Femur (tissue), 1 donor: ENCODE data around the gene RHBDF2.

Experiments used
- DNase-seq: peaks from one replicate; pipeline ENCODE4 v3.0.0-alpha.2; 2017

Gene RHBDF2

DNA sequence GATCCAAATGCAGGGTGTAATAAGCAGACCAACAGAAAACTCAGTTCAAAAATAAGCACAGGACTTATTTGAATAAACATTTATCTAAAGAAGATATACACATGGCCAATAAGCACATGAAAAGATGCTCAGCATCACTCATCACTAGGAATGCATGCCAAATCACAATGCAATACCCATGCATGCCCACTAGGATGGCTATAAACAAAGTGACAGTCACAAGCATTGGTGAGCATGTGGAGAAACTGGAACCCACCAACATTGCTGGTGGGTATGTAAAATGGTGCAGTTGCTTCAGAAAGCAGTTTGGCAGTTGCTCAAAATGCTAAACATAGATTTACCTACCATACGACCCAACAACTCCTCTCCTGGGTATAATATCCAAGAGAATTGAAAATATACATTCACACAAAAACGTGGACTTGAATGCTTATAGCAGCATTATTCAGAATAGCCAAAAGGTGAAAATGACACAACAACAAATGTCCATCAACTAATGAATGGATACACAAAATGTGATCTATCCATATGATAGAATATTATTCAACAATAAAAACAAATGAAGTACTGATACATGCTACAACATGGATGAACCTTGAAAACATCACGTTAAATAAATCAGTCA lies 68.4 kb downstream of the RHBDF2 start:
- no peak for DNase-seq

- no peak for DNase-seq
Observed at GRCh38 chr17:76432004-76432403, 69.2 kb downstream of the RHBDF2 start.

DNA sequence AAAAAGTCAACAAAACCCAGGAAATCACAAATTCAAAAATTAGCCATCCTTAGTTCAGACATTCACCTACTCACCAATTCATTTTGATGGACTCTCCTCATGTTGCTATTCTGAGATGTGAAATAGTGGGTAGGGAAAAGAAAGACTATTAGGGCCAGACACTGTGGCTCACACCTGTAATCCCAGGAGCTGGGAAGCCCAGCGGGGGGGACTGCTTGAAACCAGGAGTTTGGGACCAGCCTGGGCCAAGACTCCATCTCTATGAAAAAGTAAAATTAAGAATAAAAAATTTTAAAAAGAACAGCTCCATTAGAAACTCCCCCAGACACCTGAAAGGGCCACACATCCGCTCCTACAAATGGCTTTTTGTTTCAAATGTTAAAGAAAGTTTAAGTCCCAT lies 69.7 kb downstream of the RHBDF2 start:
- DNase-seq, result no peak

DNA sequence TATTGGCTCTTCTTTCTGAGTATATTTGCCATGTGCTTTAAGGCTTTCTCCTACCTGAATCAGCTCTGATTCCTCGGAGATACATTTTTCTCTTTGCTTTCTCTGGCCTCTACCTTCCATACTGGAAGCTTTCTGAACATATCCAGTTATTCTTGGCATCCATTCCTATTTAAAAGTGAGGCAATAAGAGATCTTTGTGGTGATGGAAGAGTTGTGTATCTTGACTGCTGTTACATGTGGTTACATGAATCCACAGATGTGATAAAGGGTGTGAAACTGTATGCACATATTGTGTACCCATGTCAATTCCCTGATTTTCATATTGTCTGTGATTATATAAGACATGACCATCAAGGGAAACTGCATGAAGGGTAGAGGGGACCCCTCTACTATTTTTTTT lies 72.7 kb downstream of the RHBDF2 start:
- DNase-seq, result no peak

DNA sequence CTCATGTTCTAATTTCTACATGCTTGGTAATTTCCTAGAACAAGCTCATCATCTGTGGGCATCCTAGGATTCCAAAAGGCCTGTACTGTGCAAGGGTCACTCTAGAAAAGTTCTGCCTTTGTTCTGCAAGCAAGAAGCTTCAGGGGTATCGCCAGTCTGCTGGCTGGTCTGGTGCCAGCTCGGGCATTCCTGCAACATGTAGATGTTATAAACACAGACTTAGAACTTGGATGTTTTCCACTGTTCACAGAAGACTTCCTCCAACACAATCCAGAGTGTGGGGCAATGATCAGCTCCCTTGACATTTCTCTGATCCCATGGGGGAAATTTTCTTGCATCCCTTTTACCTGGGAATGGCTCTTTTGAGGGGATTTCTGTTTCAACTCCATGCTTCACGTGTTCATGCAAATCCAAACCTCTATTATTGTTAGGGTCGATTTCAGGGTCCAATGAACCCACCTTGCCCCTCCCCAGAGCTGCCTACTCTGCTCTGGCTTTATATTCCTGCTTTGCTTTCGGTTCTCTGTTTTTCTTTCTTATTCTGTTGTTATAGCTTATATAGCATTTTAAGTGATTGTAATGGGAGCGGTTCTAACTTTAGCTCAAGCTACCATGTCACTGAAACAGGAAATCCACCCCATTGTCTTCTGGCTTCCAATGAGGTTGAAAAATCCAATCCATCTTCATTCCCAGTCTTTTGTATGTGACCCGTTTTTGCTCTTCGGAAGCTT lies 73.6 kb downstream of the RHBDF2 start:
- no peak for DNase-seq

DNA sequence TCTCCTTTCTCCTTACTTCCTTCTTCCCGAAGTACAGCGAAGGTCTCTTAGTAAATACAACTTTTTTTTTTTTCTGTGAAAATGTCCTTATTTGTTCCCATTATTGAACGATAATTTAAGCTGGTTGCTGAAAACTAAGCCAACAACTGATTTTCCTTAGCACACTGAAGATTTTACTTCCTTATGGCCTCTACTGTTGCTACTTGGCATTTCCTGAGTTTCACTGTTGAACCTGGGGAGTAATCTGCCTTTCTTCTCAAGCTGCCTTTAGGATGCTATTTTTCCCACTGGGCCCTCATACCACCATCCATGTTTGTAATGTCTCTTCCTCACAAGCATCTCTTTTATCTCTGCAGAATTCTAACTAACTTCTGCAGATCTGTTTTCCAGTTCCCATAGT lies 74.4 kb downstream of the RHBDF2 start:
- no peak for DNase-seq

DNA sequence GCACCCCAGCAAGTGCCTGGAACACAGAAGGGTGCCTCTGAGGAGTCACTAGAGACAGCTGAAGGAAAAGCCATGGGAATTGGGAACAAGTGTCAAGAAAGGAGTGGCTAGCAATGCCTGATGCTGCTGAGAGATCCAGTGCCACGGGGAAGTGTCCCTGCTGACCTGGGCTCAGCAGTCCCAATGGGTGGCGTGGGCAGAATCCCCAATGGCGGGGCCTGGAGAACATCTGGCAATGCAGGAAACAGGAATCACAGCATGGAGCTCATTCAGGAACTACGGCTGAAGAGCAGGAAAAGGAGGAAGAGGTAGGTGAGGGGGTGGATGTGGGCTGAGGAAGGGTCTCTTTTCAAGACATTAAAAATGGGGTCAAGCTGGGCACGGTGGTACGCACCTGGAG lies 78.4 kb downstream of the RHBDF2 start:
- no peak for DNase-seq

DNA sequence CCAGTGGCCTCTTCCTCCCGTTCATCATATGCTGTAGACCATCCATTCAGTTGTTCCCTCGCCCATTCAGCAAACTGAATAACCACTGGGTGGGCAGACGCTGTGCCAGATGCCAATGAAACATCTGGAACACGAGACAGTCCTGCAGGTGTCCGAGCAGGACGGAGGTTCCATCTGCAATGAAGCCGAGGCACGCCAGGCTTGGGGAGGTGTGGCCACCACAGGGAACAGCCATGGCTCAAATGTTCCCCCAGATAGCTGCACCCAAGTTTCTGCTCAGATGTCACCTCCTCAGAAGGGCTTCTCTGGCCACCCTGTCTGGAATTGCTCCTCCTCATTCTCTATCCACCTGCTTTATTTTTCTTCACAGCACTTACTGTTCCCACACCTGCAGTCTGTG lies 78.8 kb downstream of the RHBDF2 start:
- no peak for DNase-seq

- DNase-seq, result no peak
Observed at GRCh38 chr17:76421044-76421407, 80.2 kb downstream of the RHBDF2 start.
